NCI-H1417 (cell line): ENCODE results near the gene SDK1.
"Not testable (repeated sequence)": the region's sequence is repeated elsewhere in the genome, so short reads cannot be mapped to it uniquely, and the experiment has no call there.

ENCODE experiments used
- DNase-seq, 3 experiments: peaks; one replicate each; lab custom pipeline; 2025; lab: John Stamatoyannopoulos, UW

SDK1 gene

GRCh38 chr7:4244635-4245034 lies 943.6 kb downstream of the SDK1 start:
- no peak for DNase-seq

- no peak for DNase-seq
Measured at GRCh38 chr7:4245135-4245865, 944.2 kb downstream of the SDK1 start.

- DNase-seq: no peak
Measured at GRCh38 chr7:4245866-4246470, 944.9 kb downstream of the SDK1 start.

GRCh38 chr7:4246536-4246935 lies 945.5 kb downstream of the SDK1 start:
- DNase-seq: no peak

GRCh38 chr7:4247106-4247876 lies 946.2 kb downstream of the SDK1 start:
- DNase-seq: peak in 2 of 3 experiments; percentile 44 to 76

GRCh38 chr7:4248295-4248694 lies 947.2 kb downstream of the SDK1 start:
- no peak for DNase-seq

- no peak for DNase-seq
Measured at GRCh38 chr7:4249241-4249640, 948.2 kb downstream of the SDK1 start.

GRCh38 chr7:4255336-4255735 lies 954.3 kb downstream of the SDK1 start:
- no peak for DNase-seq

GRCh38 chr7:4256286-4256685 lies 955.2 kb downstream of the SDK1 start:
- no peak for DNase-seq

GRCh38 chr7:4257146-4258111 lies 956.4 kb downstream of the SDK1 start:
- no peak for DNase-seq

- DNase-seq: not testable (repeated sequence)
Measured at GRCh38 chr7:4260116-4260515, 959.1 kb downstream of the SDK1 start.

- peak in 2 of 3 experiments; percentile 7 to 44 for DNase-seq
Measured at GRCh38 chr7:4260867-4261600, 960.0 kb downstream of the SDK1 start.

- no peak for DNase-seq
Measured at GRCh38 chr7:4261601-4261960, 960.5 kb downstream of the SDK1 start.

- DNase-seq: not testable (repeated sequence)
Measured at GRCh38 chr7:4264206-4264605, 963.2 kb downstream of the SDK1 start.

GRCh38 chr7:4265066-4265465 lies 964.0 kb downstream of the SDK1 start:
- DNase-seq: no peak

GRCh38 chr7:4265676-4266075 lies 964.6 kb downstream of the SDK1 start:
- no peak for DNase-seq

- DNase-seq: no peak
Measured at GRCh38 chr7:4266270-4267040, 965.4 kb downstream of the SDK1 start.

- DNase-seq: no peak
Measured at GRCh38 chr7:4267341-4268039, 966.4 kb downstream of the SDK1 start.

GRCh38 chr7:4268040-4268965 lies 967.3 kb downstream of the SDK1 start:
- DNase-seq: no peak
